K562 (cell line): ENCODE data around the gene SREBF1. TPM values are rescaled to one million over a fixed set of nuclear protein-coding genes. Genes with fewer than 3 reads are reported as not detected.

Experiments
- ATAC-seq: fragments of 200-7000 bp; cut with Tn5 transposase; 3 replicates; pipeline ENCODE4 v1.9.1; 2020; ENCODE audit warnings: moderate library complexity
- BruUV-seq: library from RNA; stranded (reverse); fragments of 400-500 nt; replicated peaks from 2 replicates; lab custom pipeline; 2021; lab: Mats Ljungman, UMichigan
- CTCF ChIA-PET: fragments of 300-600 bp; formaldehyde crosslinking; extraction: SDS; loops from one replicate; lab custom pipeline; 2021; ENCODE audit warnings: low intra/inter-chr PET ratio; lab: Yijun Ruan, JAX
- POLR2A ChIA-PET: fragments of 300-600, 350-650 bp; sonication (Branson Sonifier 250); formaldehyde crosslinking; extraction: SDS; loops from one replicate; lab custom pipeline; 2021; ENCODE audit warnings: antibody characterized with exemption, inconsistent platforms; lab: Yijun Ruan, JAX
- DNase-seq, 4 experiments: peaks; one replicate each; pipeline versions ENCODE4 v3.0.0 to v3.0.0-alpha.2; 2011 to 2018; ENCODE audit warnings: low spot score in 3 of 4, mixed read lengths in 3 of 4; ENCODE audit errors: extremely low read depth in 1 of 4
- FAIRE-seq: peaks from 2 replicates; lab custom pipeline; 2011; peaks lifted over from hg19 to GRCh38; lab: Jason Lieb, UNC
- H2AFZ ChIP-seq: 2 replicates; pipeline ENCODE4 v1.6.0; 2011; ENCODE audit warnings: low read depth, low read length, control low read depth, inconsistent platforms
- H3K27ac ChIP-seq: fragments of 200-600 bp; 3 replicates; pipeline ENCODE4 v1.8.0; 2011; ENCODE audit warnings: low read depth, mild to moderate bottlenecking, control low read depth, inconsistent platforms, low read length, moderate library complexity, mixed read lengths; ENCODE audit errors: extremely low read depth
- H3K27me3 ChIP-seq, 2 experiments: fragments of 300-600 bp in 1 of 2; 2 replicates in 1 of 2; 3 replicates in 1 of 2; pipeline versions ENCODE4 v1.6.0 to v1.8.0; 2011; ENCODE audit warnings: inconsistent platforms in 2 of 2, low read length in 2 of 2, mild to moderate bottlenecking in 1 of 2, mixed read lengths in 1 of 2, moderate library complexity in 1 of 2; ENCODE audit not compliant: control insufficient read depth in 2 of 2, insufficient read depth in 2 of 2
- H3K36me3 ChIP-seq: fragments of 300-600 bp; 3 replicates; pipeline ENCODE4 v1.8.0; 2011; ENCODE audit warnings: mild to moderate bottlenecking, low read length, inconsistent platforms; ENCODE audit not compliant: control insufficient read depth, insufficient read depth
- H3K4me1 ChIP-seq, 2 experiments: fragments of 200-600 bp in 1 of 2; replicated peaks in 1 of 2; 2 replicates in 1 of 2; 3 replicates in 1 of 2; pipeline versions ENCODE4 v1.5.1 to v1.8.0; 2011; ENCODE audit warnings: inconsistent platforms in 2 of 2, low read length in 2 of 2, mild to moderate bottlenecking in 1 of 2, mixed read lengths in 1 of 2, moderate library complexity in 1 of 2; ENCODE audit not compliant: control insufficient read depth in 2 of 2, insufficient read depth in 2 of 2
- H3K4me2 ChIP-seq: 2 replicates; pipeline ENCODE4 v1.6.1; 2011; ENCODE audit warnings: low read length, control low read depth, inconsistent platforms, mixed read lengths; ENCODE audit not compliant: insufficient read depth
- H3K4me3 ChIP-seq: fragments of 200-600 bp; sonication (generic), shearing (Covaris generic); 2 replicates; pipeline ENCODE4 v1.5.1; 2016; ENCODE audit warnings: control low read depth, inconsistent platforms
- H3K79me2 ChIP-seq: fragments of 200-600 bp; 3 replicates; pipeline ENCODE4 v1.8.0; 2011; ENCODE audit warnings: low read length, inconsistent platforms; ENCODE audit not compliant: control insufficient read depth, insufficient read depth
- H3K9ac ChIP-seq, 2 experiments: 2 replicates each; pipeline versions ENCODE4 v1.6.0 to v1.6.1; 2011; ENCODE audit warnings: low read depth in 2 of 2, low read length in 2 of 2, control low read depth in 1 of 2, inconsistent platforms in 1 of 2, mild to moderate bottlenecking in 1 of 2, mixed read lengths in 1 of 2; ENCODE audit not compliant: insufficient read depth in 1 of 2
- H3K9me1 ChIP-seq: one replicate; pipeline ENCODE4 v1.6.0; 2011; ENCODE audit warnings: inconsistent platforms, mild to moderate bottlenecking, low read length, moderate library complexity; ENCODE audit not compliant: control insufficient read depth, insufficient read depth
- H3K9me3 ChIP-seq: replicated peaks from 2 replicates; pipeline ENCODE4 v1.5.1; 2011; ENCODE audit warnings: low read depth, low read length, inconsistent platforms; ENCODE audit not compliant: control insufficient read depth, insufficient read depth
- H4K20me1 ChIP-seq: replicated peaks from 2 replicates; pipeline ENCODE4 v1.6.1; 2011; ENCODE audit warnings: low read length, inconsistent platforms, mixed read lengths; ENCODE audit not compliant: control insufficient read depth, insufficient read depth
- CLOCK ChIP-seq: fragments of 250-450 bp; sonication (Bioruptor Pico); IDR thresholded peaks from 2 replicates; pipeline ENCODE4 v1.4.0; 2020; ENCODE audit warnings: mild to moderate bottlenecking, moderate library complexity, borderline replicate concordance
- ESRRB ChIP-seq: fragments of 250-450 bp; sonication (Bioruptor Pico); IDR thresholded peaks from 2 replicates; pipeline ENCODE4 v1.5.0; 2020; ENCODE audit warnings: mild to moderate bottlenecking, moderate library complexity, borderline replicate concordance
- EWSR1 ChIP-seq: fragments of 450-650 bp; IDR thresholded peaks from 2 replicates; pipeline ENCODE4 v1.6.1; 2018; ENCODE audit warnings: borderline replicate concordance, mild to moderate bottlenecking, low read depth, moderate library complexity; ENCODE audit not compliant: partially characterized antibody
- HDAC1 ChIP-seq, 2 experiments: fragments of 450-650 bp; IDR thresholded peaks; 2 replicates each; pipeline ENCODE4 v1.6.1; 2016 to 2017; ENCODE audit warnings: inconsistent platforms in 1 of 2, mild to moderate bottlenecking in 1 of 2, moderate library complexity in 1 of 2
- MLLT1 ChIP-seq, 2 experiments: fragments of 450-650 bp; IDR thresholded peaks; 2 replicates each; pipeline ENCODE4 v1.6.1; 2016
- NFIX ChIP-seq: fragments of 250-450 bp; sonication (Bioruptor Pico); IDR thresholded peaks from 2 replicates; pipeline ENCODE4 v1.4.0; 2020; ENCODE audit warnings: low read depth, mild to moderate bottlenecking, moderate library complexity
- UBTF ChIP-seq, 2 experiments: IDR thresholded peaks; 2 replicates each; pipeline ENCODE4 v1.6.1; 2012; ENCODE audit warnings: improper control_type of control experiment in 2 of 2, low read depth in 2 of 2, low read length in 2 of 2, borderline replicate concordance in 1 of 2
- YBX1 ChIP-seq: fragments of 450-650 bp; IDR thresholded peaks from 2 replicates; pipeline ENCODE4 v1.7.1; 2016; ENCODE audit warnings: mild to moderate bottlenecking
- ZBTB17 ChIP-seq: fragments of 450-650 bp; formaldehyde crosslinking; IDR thresholded peaks from 2 replicates; pipeline ENCODE4 v1.4.0; 2020; ENCODE audit warnings: mild to moderate bottlenecking
- ZNF274 ChIP-seq: IDR thresholded peaks from 2 replicates; pipeline ENCODE4 v1.6.1; 2011; ENCODE audit warnings: low read depth, mild to moderate bottlenecking, low read length, moderate library complexity, borderline replicate concordance
- WGBS: fragments of 100-300 bp; shearing (Covaris generic); methylation state at CpG from one replicate; pipeline ENCODE4 v1.1.6; 2016; ENCODE audit warnings: low coverage, mixed read lengths; ENCODE audit not compliant: insufficient coverage; ENCODE audit errors: missing lambda C conversion rate; 5-methylcytosine and 5-hydroxymethylcytosine counted together
- in situ Hi-C: fragments of 300-500 bp; cut with MboI; formaldehyde crosslinking; loops from 4 replicates; pipeline ENCODE4 v1.15.0; 2018; ENCODE audit warnings: inconsistent platforms, mixed read lengths
- intact Hi-C: fragments of 100-400 bp; cut with micrococcal nuclease; formaldehyde crosslinking; loops from 2 replicates; pipeline ENCODE4 v1.14.2; 2022
- polyA plus RNA-seq, 8 experiments: library from polyadenylated mRNA; depleted of rRNA in 4 of 8; stranded (reverse) in 5 of 8; unstranded in 3 of 8; fragments of >200 nt; fragmentation: Nextera tagmentation in 2 of 8; fragmentation: Illumina TruSeq in 1 of 8; extraction: Ambion mirVana in 2 of 8; extraction: Trizol in 1 of 8; gene quantifications; 2 replicates each; pipeline versions ENCODE4 v1.2.1 to v1.2.3, GENCODE V29; 2011 to 2014; ENCODE audit warnings: inconsistent platforms in 1 of 8, missing spikeins in 1 of 8
- total RNA-seq, 7 experiments: library from RNA; depleted of rRNA in 6 of 7; stranded (reverse); fragments of >200 nt in 6 of 7; fragmentation: Illumina TruSeq in 2 of 7; extraction: Trizol in 2 of 7; gene quantifications; 2 replicates each; pipeline versions ENCODE4 v1.2.1 to v1.2.3, GENCODE V29; 2011 to 2021; ENCODE audit warnings: low replicate concordance in 1 of 7

The SREBF1 gene
- total and polyA plus RNA-seq, 9 of the 15 experiments (the other 6 are each of a cell fraction or from before 2014, with no cell fraction given), result 1.6 to 169 (median 69.4) TPM

- ChIA-PET POLR2A (no interaction called here), CTCF (no interaction called here)
- Histone ChIP-seq H3K36me3 (no peaks in the 10 kb centered on the region), H3K4me3 (no peak overlapping the region), H3K4me1 (peaks cover 9 to 53% of the 10 kb centered on the region in 2 experiments), H3K9ac (peak overlapping the region in 1 of 2 experiments; percentile 58; a peak in 2 of 4 replicates), H3K9me1 (no peaks in the 10 kb centered on the region), H4K20me1 (no peaks in the 10 kb centered on the region), H3K79me2 (peaks cover 11% of the 10 kb centered on the region; the same call in 2 of the 3 replicates), H3K27me3 (no peaks in the 10 kb centered on the region), H2AFZ (no peak overlapping the region), H3K27ac (no peak overlapping the region), H3K9me3 (no peaks in the 10 kb centered on the region), H3K4me2 (no peak overlapping the region)
- 84% methylated on average over 14 of the region's 16 CpGs for WGBS
- in situ Hi-C loops (no loop called here), intact Hi-C loops (no loop called here)
- no TSS peak for BruUV-seq
- no peak for ATAC-seq
- TF ChIP-seq YBX1 (no peak), NFIX (CRISPR knock-in tag) (no peak), MLLT1 (IDR thresholded peaks at IDR 0.05) (no peak), UBTF (IDR thresholded peaks at IDR 0.05; ENCODE audit: borderline replicate concordance in 1 of 2, low read depth in 2 of 2, low read length in 2 of 2) (no peak), ESRRB (no peak), CLOCK (CRISPR knock-in tag) (no peak), HDAC1 (IDR thresholded peaks at IDR 0.05) (no peak), EWSR1 (no peak), ZBTB17 (CRISPR knock-in tag) (no peak), ZNF274 (no peak)
- FAIRE-seq, result no peak
- no peak for DNase-seq
These were observed 57.7 kb downstream of the SREBF1 start for GRCh38 chr17:17779015-17779611.
